Fibroblast of pulmonary artery (primary cell): Measurements from ENCODE around the gene METTL27.
"Not testable (repeated sequence)": the region's sequence is repeated elsewhere in the genome, so short reads cannot be mapped to it uniquely, and the experiment has no call there.

ENCODE experiments used
- DNase-seq: peaks from one replicate; pipeline ENCODE4 v3.0.0-alpha.2; 2010; ENCODE audit warnings: low read depth
- H3K4me3 ChIP-seq: replicated peaks from 2 replicates; pipeline ENCODE4 v1.5.1; 2011; ENCODE audit warnings: low read depth, mild to moderate bottlenecking, control low read depth, low read length, moderate library complexity
- CTCF ChIP-seq: IDR thresholded peaks from 2 replicates; pipeline ENCODE4 v1.5.1; 2011; ENCODE audit warnings: mild to moderate bottlenecking, control low read depth, low read length, inconsistent platforms; ENCODE audit errors: missing control alignments

The METTL27 gene

GRCh38 chr7:73885433-73885974 is 43.2 kb upstream of the METTL27 start:
- no peak for TF ChIP-seq CTCF
- H3K4me3 ChIP-seq = no peak overlapping the region
- no peak for DNase-seq

- not testable (repeated sequence) for DNase-seq, H3K4me3 ChIP-seq
Observed at GRCh38 chr7:73884867-73885422, 42.6 kb upstream of the METTL27 start.

GRCh38 chr7:73882047-73882402 is 39.7 kb upstream of the METTL27 start:
- no peak for TF ChIP-seq CTCF

GRCh38 chr7:73881352-73882046 is 39.2 kb upstream of the METTL27 start:
- TF ChIP-seq CTCF = no peak
- no peak for DNase-seq
- no peak overlapping the region for H3K4me3 ChIP-seq

More at GRCh38 chr7:73882047-73882402, 39.7 kb upstream of the METTL27 start:
- no peak for DNase-seq
- H3K4me3 ChIP-seq = no peak overlapping the region

- DNase-seq = no peak
- no peak overlapping the region for H3K4me3 ChIP-seq
- no peak for TF ChIP-seq CTCF
Observed at GRCh38 chr7:73880755-73881328, 38.5 kb upstream of the METTL27 start.

GRCh38 chr7:73879977-73880681 is 37.8 kb upstream of the METTL27 start:
- peak; percentile 31 for DNase-seq
- no peak overlapping the region for H3K4me3 ChIP-seq
- no peak for TF ChIP-seq CTCF

- no peak overlapping the region for H3K4me3 ChIP-seq
- no peak for DNase-seq
- TF ChIP-seq CTCF = no peak
Observed at GRCh38 chr7:73876973-73877372, 34.7 kb upstream of the METTL27 start.
